ENCODE measurements around the gene ZNF646. TPM values are rescaled to one million over a fixed set of nuclear protein-coding genes. Genes with fewer than 3 reads are reported as not detected.

ZNF646 gene
- total and polyA plus RNA-seq, 2 of the 13 experiments (the other 11 are each of a cell fraction or from before 2014, with no cell fraction given) = 3.4 to 10.9 TPM

- TF ChIP-seq ZNF564 (CRISPR knock-in tag; IDR thresholded peaks at IDR 0.05) = no peak
- TF ChIP-seq, protein P1, sequence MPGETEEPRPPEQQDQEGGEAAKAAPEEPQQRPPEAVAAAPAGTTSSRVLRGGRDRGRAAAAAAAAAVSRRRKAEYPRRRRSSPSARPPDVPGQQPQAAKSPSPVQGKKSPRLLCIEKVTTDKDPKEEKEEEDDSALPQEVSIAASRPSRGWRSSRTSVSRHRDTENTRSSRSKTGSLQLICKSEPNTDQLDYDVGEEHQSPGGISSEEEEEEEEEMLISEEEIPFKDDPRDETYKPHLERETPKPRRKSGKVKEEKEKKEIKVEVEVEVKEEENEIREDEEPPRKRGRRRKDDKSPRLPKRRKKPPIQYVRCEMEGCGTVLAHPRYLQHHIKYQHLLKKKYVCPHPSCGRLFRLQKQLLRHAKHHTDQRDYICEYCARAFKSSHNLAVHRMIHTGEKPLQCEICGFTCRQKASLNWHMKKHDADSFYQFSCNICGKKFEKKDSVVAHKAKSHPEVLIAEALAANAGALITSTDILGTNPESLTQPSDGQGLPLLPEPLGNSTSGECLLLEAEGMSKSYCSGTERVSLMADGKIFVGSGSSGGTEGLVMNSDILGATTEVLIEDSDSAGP (CRISPR knock-in tag; IDR thresholded peaks at IDR 0.05; ENCODE audit: borderline replicate concordance) = peak; percentile 51; the same call in 1 of the 2 replicates
- TF ChIP-seq ZNF232 (CRISPR knock-in tag; IDR thresholded peaks at IDR 0.05; ENCODE audit: borderline replicate concordance) = peak; percentile 88; the same call in 1 of the 2 replicates
- TF ChIP-seq MIXL1 (CRISPR knock-in tag; IDR thresholded peaks at IDR 0.05) = no peak
- no peak for TF ChIP-seq NFIB (CRISPR knock-in tag; IDR thresholded peaks at IDR 0.05; ENCODE audit: borderline replicate concordance)
- TF ChIP-seq ZMYM4 (CRISPR knock-in tag; IDR thresholded peaks at IDR 0.05) = no peak
- TF ChIP-seq, protein P2, sequence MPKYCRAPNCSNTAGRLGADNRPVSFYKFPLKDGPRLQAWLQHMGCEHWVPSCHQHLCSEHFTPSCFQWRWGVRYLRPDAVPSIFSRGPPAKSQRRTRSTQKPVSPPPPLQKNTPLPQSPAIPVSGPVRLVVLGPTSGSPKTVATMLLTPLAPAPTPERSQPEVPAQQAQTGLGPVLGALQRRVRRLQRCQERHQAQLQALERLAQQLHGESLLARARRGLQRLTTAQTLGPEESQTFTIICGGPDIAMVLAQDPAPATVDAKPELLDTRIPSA (CRISPR knock-in tag; IDR thresholded peaks at IDR 0.05; ENCODE audit: borderline replicate concordance) = 0 out of 2 replicates have a peak, but pooled peaks have one; percentile 1
- TF ChIP-seq, protein P3, sequence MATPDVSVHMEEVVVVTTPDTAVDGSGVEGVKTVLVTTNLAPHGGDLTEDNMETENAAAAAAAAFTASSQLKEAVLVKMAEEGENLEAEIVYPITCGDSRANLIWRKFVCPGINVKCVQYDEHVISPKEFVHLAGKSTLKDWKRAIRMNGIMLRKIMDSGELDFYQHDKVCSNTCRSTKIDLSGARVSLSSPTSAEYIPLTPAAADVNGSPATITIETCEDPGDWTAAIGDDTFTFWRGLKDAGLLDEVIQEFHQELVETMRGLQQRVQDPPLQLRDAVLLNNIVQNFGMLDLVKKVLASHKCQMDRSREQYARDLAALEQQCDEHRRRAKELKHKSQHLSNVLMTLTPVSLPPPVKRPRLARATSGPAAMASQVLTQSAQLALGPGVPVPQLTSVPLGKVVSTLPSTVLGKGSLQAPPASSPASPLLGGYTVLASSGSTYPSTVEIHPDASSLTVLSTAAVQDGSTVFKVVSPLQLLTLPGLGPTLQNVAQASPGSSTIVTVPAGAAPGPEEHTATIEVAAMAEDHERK (CRISPR knock-in tag; IDR thresholded peaks at IDR 0.05; ENCODE audit: low read depth) = no peak; the same call in 1 of the 2 replicates
- peak; percentile 58; the same call in 1 of the 2 replicates for TF ChIP-seq SP5 (CRISPR knock-in tag; IDR thresholded peaks at IDR 0.05; ENCODE audit: borderline replicate concordance, low read depth)
- TF ChIP-seq KLF6 (CRISPR knock-in tag; IDR thresholded peaks at IDR 0.05) = peak; percentile 62
- no peak for TF ChIP-seq ZNF343 (CRISPR knock-in tag; IDR thresholded peaks at IDR 0.05)
- TF ChIP-seq ZNF235 (CRISPR knock-in tag; IDR thresholded peaks at IDR 0.05; ENCODE audit: borderline replicate concordance) = peak; percentile 91; the same call in 1 of the 2 replicates
- TF ChIP-seq DZIP1 (CRISPR knock-in tag; IDR thresholded peaks at IDR 0.05) = no peak; the same call in none of the 2 replicates
- TF ChIP-seq ZNF75D (CRISPR knock-in tag; IDR thresholded peaks at IDR 0.05; ENCODE audit: borderline replicate concordance) = no peak
- TF ChIP-seq, protein P4, sequence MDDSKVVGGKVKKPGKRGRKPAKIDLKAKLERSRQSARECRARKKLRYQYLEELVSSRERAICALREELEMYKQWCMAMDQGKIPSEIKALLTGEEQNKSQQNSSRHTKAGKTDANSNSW (CRISPR knock-in tag; IDR thresholded peaks at IDR 0.05; ENCODE audit: borderline replicate concordance) = 0 out of 2 replicates have a peak, but pooled peaks have one; percentile 64
- TF ChIP-seq ZNF510 (CRISPR knock-in tag; IDR thresholded peaks at IDR 0.05; ENCODE audit: low read depth) = no peak
- TF ChIP-seq SMYD3 (CRISPR knock-in tag; IDR thresholded peaks at IDR 0.05) = no peak
- 0 out of 2 replicates have a peak, but pooled peaks have one; percentile 13 for TF ChIP-seq ZNF552 (CRISPR knock-in tag; IDR thresholded peaks at IDR 0.05; ENCODE audit: borderline replicate concordance)
- TF ChIP-seq ZNF138 (CRISPR knock-in tag; IDR thresholded peaks at IDR 0.05; ENCODE audit: low read depth) = no peak
- TF ChIP-seq TAF15 (IDR thresholded peaks at IDR 0.05; ENCODE audit: low read depth, low read length, poor library complexity, severe bottlenecking) = no peak
- TF ChIP-seq EED (CRISPR knock-in tag; IDR thresholded peaks at IDR 0.05) = peak; percentile 15; the same call in 1 of the 2 replicates
- TF ChIP-seq ZNF891 (CRISPR knock-in tag; IDR thresholded peaks at IDR 0.05) = no peak
- peak; percentile 44 for TF ChIP-seq NFYC (CRISPR knock-in tag; IDR thresholded peaks at IDR 0.05)
Measured at GRCh38 chr16:31033709-31034492, 40.3 kb upstream of the ZNF646 start (continued).
